ENCODE results near the gene SWSAP1.

DNA sequence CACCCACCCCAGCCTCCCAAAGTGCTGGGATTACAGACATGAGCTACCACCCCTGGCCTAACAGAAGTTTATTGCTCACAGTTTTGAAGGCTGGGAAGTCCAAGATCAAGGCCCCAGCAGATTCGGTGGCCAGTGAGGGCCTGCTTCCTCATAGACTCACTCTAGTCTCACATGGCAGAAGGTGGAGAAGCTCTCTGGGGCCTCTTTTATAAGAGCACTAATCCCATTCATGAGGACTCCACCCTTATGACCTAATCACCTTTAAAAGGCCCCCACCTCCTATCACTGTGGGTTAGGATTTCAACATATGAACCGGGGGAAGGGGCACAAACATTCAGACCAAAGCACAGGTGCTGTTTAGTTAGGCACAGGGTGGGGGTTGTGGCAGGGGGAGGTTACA lies 6.9 kb upstream of the SWSAP1 start:
- no peak for TF ChIP-seq ZNF335 (tag by site-specific recombination; conservative IDR thresholded peaks at IDR 0.05)
- no peak for TF ChIP-seq ZBTB8A (tag by site-specific recombination; IDR thresholded peaks at IDR 0.05)
- TF ChIP-seq YY1 (tag by site-specific recombination; IDR thresholded peaks at IDR 0.05): no peak
- TF ChIP-seq, protein P1, sequence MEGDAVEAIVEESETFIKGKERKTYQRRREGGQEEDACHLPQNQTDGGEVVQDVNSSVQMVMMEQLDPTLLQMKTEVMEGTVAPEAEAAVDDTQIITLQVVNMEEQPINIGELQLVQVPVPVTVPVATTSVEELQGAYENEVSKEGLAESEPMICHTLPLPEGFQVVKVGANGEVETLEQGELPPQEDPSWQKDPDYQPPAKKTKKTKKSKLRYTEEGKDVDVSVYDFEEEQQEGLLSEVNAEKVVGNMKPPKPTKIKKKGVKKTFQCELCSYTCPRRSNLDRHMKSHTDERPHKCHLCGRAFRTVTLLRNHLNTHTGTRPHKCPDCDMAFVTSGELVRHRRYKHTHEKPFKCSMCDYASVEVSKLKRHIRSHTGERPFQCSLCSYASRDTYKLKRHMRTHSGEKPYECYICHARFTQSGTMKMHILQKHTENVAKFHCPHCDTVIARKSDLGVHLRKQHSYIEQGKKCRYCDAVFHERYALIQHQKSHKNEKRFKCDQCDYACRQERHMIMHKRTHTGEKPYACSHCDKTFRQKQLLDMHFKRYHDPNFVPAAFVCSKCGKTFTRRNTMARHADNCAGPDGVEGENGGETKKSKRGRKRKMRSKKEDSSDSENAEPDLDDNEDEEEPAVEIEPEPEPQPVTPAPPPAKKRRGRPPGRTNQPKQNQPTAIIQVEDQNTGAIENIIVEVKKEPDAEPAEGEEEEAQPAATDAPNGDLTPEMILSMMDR (tag by site-specific recombination; IDR thresholded peaks at IDR 0.05): no peak
- no peak for TF ChIP-seq ZNF132 (tag by site-specific recombination; IDR thresholded peaks at IDR 0.05; ENCODE audit: borderline replicate concordance)
- TF ChIP-seq ZNF302 (tag by site-specific recombination; IDR thresholded peaks at IDR 0.05; ENCODE audit: low read depth): no peak
- no peak for TF ChIP-seq KLF16 (tag by site-specific recombination; IDR thresholded peaks at IDR 0.05)
- no peak for TF ChIP-seq ZBTB7A (tag by site-specific recombination; IDR thresholded peaks at IDR 0.05; ENCODE audit: low read depth)
